GM18505 (cell line): ENCODE results near the gene KLHL12.

Source experiments
- ATAC-seq: cut with Tn5 transposase; IDR thresholded peaks from one replicate; pipeline ENCODE4 v1.9.1; 2021; ENCODE audit not compliant: unreplicated experiment
- POLR2A ChIP-seq: IDR thresholded peaks from 4 replicates; pipeline ENCODE4 v1.6.1; 2011; ENCODE audit warnings: borderline replicate concordance; ENCODE audit not compliant: insufficient read depth, insufficient read length; ENCODE audit errors: extremely low read depth

KLHL12 gene

GRCh38 chr1:202926581-202927491, at the start of gene KLHL12:
TSS of gene KLHL12 (minus strand) at chr1:202927234. CDS start at chr1:202925162, 2,072 bp downstream.
- ATAC-seq: peak; percentile 83
- TF ChIP-seq POLR2A: peak; percentile 97

GRCh38 chr1:202976633-202977032, 49.6 kb upstream of the KLHL12 start:
- no peak for TF ChIP-seq POLR2A
- ATAC-seq: no peak

GRCh38 chr1:202974856-202975255, 47.8 kb upstream of the KLHL12 start:
- no peak for TF ChIP-seq POLR2A
- ATAC-seq: no peak

- no peak for ATAC-seq
Measured at GRCh38 chr1:202972046-202972445, 45.0 kb upstream of the KLHL12 start.

GRCh38 chr1:202968895-202969295, 41.9 kb upstream of the KLHL12 start:
- TF ChIP-seq POLR2A: no peak
- no peak for ATAC-seq

More at GRCh38 chr1:202972046-202972445, 45.0 kb upstream of the KLHL12 start:
- TF ChIP-seq POLR2A: no peak

- TF ChIP-seq POLR2A: no peak
- no peak for ATAC-seq
Measured at GRCh38 chr1:202968351-202968750, 41.3 kb upstream of the KLHL12 start.

- TF ChIP-seq POLR2A: no peak
- peak; percentile 15 for ATAC-seq
Measured at GRCh38 chr1:202967684-202968281, 40.7 kb upstream of the KLHL12 start.

- ATAC-seq: no peak
- no peak for TF ChIP-seq POLR2A
Measured at GRCh38 chr1:202966006-202966898, 39.2 kb upstream of the KLHL12 start.

- no peak for TF ChIP-seq POLR2A
Measured at GRCh38 chr1:202965422-202965821, 38.4 kb upstream of the KLHL12 start.

GRCh38 chr1:202964791-202965410, 37.9 kb upstream of the KLHL12 start:
- no peak for ATAC-seq
- TF ChIP-seq POLR2A: no peak

More at GRCh38 chr1:202965422-202965821, 38.4 kb upstream of the KLHL12 start:
- ATAC-seq: no peak

GRCh38 chr1:202961220-202961880, 34.3 kb upstream of the KLHL12 start:
- TF ChIP-seq POLR2A: no peak
- no peak for ATAC-seq

GRCh38 chr1:202959276-202959620, 32.2 kb upstream of the KLHL12 start:
- TF ChIP-seq POLR2A: no peak
- no peak for ATAC-seq

- ATAC-seq: no peak
Measured at GRCh38 chr1:202958544-202959275, 31.7 kb upstream of the KLHL12 start.

More at GRCh38 chr1:202958544-202959275, 31.7 kb upstream of the KLHL12 start:
- TF ChIP-seq POLR2A: no peak
